ENCODE results near the gene HIP1R. TPM values are rescaled to one million over a fixed set of nuclear protein-coding genes. Genes with fewer than 3 reads are reported as not detected.

HIP1R gene
- total RNA-seq, 1 donor from 2014 or later, result 33.0 TPM

DNA sequence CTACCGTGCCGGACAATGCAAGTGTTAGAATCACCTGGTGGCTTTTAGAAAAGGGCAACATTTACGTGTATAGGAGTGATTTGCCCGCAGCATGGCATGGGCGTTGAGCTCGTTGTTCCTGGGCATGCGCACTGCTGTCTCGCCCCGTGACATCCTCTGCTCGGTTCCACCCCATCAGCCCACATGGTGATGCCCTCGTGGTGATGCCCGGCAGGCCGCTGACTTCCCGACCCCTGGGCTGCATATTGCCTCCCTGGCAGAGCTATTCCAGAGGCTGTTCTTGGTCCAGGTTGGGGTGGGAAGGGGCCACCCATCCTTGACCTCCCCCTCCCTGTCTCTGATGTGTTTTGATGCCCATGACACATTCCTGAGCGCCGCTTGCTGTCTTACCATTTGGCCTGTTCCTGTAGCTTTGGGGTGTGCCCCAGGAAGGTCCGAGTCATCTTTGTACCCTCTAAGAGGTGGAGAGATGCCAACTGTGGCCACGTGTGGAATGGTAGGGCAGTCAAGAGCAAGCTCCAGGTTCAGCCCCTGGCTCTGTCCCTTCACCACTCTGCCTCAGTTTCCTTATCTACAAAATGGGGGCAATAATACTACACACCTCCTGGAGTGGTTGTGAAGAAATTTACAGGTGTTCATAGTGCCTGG, 4.8 kb downstream of the HIP1R start:
- no peak for ATAC-seq
- no peak overlapping the region for H3K27ac ChIP-seq

DNA sequence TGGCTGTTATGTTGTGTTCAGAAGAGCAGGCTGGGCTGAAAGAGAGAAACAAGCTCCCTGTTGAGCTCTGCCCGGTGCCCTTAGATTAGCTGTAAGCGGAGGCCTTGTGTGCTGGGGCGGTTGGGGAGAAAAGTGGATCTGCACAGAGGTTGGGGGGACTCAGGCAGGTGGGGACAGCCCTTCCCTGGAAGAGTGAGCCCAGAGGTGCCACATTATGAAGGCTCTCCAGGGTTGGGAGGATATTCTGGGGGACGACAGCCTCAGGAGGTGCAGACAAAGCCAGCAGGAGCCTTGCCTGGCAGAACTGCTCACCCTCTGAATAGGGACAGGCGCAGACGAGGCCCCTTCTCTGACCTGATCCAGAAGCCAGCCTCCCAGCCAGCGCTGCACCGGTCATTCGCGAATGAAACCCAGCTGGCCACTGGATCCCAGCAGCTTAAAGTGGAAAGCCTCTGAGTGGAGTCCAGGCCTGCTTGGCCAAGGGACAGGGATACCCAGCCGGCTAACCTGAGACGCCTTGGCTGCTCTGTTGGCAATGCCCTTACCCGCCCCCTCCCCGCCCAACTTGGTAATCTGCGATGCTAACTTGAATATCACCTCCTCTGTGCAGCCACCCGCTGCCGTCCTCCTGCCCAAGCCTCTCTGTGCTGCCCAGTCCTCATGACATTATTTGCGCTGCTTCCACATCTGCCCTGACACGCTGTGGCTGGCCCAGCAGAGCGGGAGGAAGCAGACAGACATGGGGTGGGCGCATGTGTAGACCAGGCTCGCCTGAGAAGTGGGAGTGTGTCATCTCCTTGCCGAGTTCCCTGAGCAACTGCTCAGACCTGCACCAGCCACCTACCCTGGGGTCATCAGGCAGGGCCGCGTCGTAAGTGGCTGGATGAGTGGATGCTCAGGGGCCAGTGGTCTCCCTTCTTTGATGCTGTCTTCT, 5.6 kb downstream of the HIP1R start:
- ATAC-seq (no peak), DNase-seq (no peak)
- Histone ChIP-seq H3K36me3 (no peaks in the 10 kb centered on the region), H3K4me3 (no peak overlapping the region), H3K27me3 (no peaks in the 10 kb centered on the region), H3K9me3 (no peaks in the 10 kb centered on the region), H3K4me1 (peaks cover 25% of the 10 kb centered on the region), H3K27ac (peak overlapping the region; percentile 42)
- TF ChIP-seq, protein P1, sequence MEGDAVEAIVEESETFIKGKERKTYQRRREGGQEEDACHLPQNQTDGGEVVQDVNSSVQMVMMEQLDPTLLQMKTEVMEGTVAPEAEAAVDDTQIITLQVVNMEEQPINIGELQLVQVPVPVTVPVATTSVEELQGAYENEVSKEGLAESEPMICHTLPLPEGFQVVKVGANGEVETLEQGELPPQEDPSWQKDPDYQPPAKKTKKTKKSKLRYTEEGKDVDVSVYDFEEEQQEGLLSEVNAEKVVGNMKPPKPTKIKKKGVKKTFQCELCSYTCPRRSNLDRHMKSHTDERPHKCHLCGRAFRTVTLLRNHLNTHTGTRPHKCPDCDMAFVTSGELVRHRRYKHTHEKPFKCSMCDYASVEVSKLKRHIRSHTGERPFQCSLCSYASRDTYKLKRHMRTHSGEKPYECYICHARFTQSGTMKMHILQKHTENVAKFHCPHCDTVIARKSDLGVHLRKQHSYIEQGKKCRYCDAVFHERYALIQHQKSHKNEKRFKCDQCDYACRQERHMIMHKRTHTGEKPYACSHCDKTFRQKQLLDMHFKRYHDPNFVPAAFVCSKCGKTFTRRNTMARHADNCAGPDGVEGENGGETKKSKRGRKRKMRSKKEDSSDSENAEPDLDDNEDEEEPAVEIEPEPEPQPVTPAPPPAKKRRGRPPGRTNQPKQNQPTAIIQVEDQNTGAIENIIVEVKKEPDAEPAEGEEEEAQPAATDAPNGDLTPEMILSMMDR (IDR thresholded peaks at IDR 0.05), result no peak
- intact Hi-C loops (cut with DNase I), result no loop called here

More for the DNA sequence above, 4.8 kb downstream of the HIP1R start:
- Histone ChIP-seq H3K9me3 (no peaks in the 10 kb centered on the region), H3K27me3 (no peaks in the 10 kb centered on the region), H3K4me1 (peaks cover 25% of the 10 kb centered on the region), H3K4me3 (no peak overlapping the region), H3K36me3 (no peaks in the 10 kb centered on the region)
- intact Hi-C loops (cut with DNase I), result no loop called here
- DNase-seq, result no peak
- TF ChIP-seq, protein P1 (IDR thresholded peaks at IDR 0.05), result no peak

DNA sequence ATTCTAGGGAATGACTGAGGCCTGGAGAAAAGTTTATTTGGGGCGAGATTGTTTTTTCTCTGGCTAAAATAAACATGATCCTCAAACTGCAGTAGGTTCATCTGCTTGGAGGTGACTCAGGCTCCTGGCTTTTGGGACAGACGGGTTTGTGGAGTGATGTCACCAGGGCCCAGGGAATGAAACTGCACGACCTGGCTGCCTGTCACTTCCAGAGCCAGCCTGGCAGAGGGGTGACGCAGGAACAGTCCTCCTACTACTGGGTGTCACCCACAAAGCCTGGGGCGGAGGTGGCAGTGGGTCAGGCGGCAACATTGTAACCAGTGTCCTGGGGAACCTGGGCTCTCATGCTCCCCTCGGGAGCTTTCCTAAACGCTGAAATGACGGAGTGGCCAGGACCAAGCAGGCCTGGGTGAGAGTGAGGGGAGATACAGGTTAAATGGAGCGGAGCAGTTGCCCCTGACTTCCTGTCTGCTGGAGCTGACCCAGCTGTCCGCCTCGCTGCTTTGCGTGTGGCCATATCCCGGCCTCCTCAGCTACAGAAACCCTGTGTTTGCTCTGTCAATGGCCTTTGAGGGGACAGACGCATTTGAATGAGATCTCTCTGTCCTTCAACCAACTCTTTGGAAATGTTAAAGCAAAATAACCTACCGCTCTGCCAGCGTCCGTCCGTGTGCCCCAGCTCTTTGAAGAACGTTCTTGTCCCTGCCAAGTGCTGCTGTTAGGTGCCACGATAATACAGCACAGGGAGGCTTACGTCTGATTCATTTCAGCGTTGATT, 6.5 kb downstream of the HIP1R start:
- peaks cover 25% of the 10 kb centered on the region for H3K4me1 ChIP-seq
- H3K27me3 ChIP-seq, result no peaks in the 10 kb centered on the region
- no peak for DNase-seq
- intact Hi-C loops (cut with DNase I), result no loop called here
- H3K9me3 ChIP-seq, result no peaks in the 10 kb centered on the region
- TF ChIP-seq, protein P1 (IDR thresholded peaks at IDR 0.05), result no peak
- H3K36me3 ChIP-seq, result no peaks in the 10 kb centered on the region
- H3K27ac ChIP-seq, result peak overlapping the region; percentile 42
- ATAC-seq, result peak; percentile 26
- H3K4me3 ChIP-seq, result no peak overlapping the region

DNA sequence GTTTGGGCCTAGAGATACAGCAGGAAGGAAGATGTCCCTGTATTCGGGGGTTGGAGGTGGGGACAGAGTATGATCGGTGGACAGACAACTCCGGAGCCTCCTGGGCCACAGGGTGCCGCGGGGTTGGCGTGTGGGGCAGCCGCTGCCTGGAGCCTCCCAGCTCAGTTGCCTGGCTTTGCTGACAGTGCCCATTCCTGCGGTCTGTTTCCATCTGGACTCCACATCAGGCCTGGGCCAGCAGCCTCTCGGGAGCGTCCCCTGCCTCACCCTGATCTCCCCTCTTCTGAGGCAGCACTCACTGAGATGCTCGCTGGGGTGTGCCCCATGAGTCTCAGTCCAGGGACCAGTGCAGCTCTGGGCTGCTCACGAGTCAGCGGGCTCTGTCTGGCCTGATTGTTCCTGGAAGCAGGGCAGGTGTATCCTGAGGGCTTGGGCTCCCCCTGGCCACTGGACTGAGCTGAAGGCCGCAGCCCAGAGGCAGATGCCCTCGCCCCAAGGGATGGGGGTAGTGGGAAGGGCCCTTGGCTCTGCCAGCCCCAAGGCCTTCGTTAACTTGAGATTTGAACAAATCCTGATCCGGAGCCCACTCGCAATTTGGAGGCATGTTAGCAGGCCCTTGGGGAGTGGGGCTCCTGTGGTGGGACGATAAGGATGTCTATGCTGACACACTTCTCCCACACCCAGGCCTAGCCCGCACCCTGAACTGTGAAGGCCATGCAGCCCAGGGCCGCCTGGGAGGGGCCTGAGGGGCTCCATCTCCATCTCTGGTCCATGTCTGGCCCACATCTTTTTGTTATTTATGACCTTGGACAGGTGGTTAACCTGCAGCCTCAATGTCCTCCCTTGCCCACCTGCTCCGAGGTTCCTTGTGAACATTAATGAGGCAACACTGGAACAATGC, 7.5 kb downstream of the HIP1R start:
- Histone ChIP-seq H3K27ac (peak overlapping the region; percentile 42), H3K9me3 (no peaks in the 10 kb centered on the region), H3K4me3 (no peak overlapping the region), H3K36me3 (no peaks in the 10 kb centered on the region), H3K4me1 (peaks cover 20% of the 10 kb centered on the region), H3K27me3 (no peaks in the 10 kb centered on the region)
- no peak for DNase-seq
- TF ChIP-seq, protein P1 (IDR thresholded peaks at IDR 0.05), result no peak
- intact Hi-C loops (cut with DNase I), result no loop called here
- ATAC-seq, result peak; percentile 2

DNA sequence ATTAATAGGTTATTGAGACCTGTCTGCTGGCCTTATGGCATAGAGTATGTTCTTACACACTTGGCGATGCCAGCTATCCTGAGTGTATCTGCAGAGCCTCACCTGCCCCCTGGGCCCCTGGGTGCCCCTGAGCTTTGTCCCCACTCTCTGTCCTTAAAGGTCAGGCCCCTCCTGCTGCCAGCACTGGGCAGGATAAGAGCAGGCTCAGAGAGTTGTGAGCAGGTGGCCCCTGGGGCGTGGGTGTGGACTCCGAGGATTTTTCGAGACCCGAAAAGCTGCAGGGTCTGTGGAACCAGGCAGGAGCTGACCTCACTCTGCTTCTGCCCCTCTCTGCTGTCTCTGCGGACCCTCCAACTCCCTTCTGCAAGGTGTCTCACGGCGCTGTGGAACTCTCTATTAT, 8.2 kb downstream of the HIP1R start:
- Histone ChIP-seq H3K27me3 (no peaks in the 10 kb centered on the region), H3K4me3 (no peak overlapping the region), H3K4me1 (peaks cover 20% of the 10 kb centered on the region), H3K9me3 (no peaks in the 10 kb centered on the region), H3K36me3 (no peaks in the 10 kb centered on the region), H3K27ac (no peak overlapping the region)
- intact Hi-C loops (cut with DNase I), result no loop called here
- ATAC-seq, result no peak
- TF ChIP-seq, protein P1 (IDR thresholded peaks at IDR 0.05), result no peak
- DNase-seq, result no peak
